OCI-M1 (cell line): ENCODE results near the gene ZAR1L.
A peak's percentile ranks its signal among the peaks of the same experiment; 100 is the strongest.

Source experiments
- DNase-seq: peaks from one replicate; lab custom pipeline; 2025; lab: John Stamatoyannopoulos, UW

The ZAR1L gene

GRCh38 chr13:32302461-32302860, 12.7 kb downstream of the ZAR1L start:
- no peak for DNase-seq

GRCh38 chr13:32300920-32301319, 14.2 kb downstream of the ZAR1L start:
- no peak for DNase-seq

GRCh38 chr13:32300406-32300805, 14.8 kb downstream of the ZAR1L start:
- DNase-seq = no peak

DNA sequence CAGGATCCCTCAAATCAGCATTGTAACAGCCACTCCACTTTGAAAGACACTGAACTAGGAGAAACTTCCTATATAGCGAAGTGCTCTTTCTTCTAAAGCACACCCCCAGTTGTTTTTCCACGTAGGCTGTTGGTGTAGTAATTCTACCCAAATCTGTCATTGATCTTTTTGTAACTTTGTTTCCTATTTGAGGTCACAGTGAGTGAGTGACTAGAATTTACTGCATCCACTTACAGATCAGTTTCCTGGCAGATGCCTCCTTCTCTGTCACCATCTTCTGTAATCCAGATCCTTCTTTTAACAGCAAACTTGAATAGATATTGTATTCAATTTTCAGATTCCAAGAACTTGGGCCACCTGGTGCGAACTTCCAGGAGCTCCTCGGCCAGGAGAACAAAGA, 15.3 kb downstream of the ZAR1L start:
- no peak for DNase-seq

DNA sequence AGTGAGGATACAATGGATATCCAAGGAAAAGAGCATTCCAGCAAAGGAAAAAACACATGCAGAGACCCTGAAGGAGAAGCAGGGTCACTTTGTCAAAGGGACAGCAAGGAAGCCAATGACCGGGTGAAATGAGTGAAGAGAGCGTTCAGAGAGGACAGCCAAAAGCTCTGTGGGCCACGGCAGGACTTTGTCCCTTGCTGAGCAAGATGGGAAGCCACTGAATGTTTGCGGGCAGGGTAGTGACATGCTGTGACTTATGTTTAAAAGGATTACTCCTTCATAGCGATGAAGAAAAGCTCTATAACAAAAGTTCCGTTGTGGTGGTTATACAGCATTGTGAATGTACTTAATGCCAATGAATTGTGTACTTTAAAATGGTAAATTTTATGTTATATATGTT, 16.5 kb downstream of the ZAR1L start:
- DNase-seq = no peak

- peak; percentile 12 for DNase-seq
Observed at GRCh38 chr13:32297206-32297605, 18.0 kb downstream of the ZAR1L start.

- DNase-seq = no peak
Observed at GRCh38 chr13:32285633-32285965, 29.6 kb downstream of the ZAR1L start.

DNA sequence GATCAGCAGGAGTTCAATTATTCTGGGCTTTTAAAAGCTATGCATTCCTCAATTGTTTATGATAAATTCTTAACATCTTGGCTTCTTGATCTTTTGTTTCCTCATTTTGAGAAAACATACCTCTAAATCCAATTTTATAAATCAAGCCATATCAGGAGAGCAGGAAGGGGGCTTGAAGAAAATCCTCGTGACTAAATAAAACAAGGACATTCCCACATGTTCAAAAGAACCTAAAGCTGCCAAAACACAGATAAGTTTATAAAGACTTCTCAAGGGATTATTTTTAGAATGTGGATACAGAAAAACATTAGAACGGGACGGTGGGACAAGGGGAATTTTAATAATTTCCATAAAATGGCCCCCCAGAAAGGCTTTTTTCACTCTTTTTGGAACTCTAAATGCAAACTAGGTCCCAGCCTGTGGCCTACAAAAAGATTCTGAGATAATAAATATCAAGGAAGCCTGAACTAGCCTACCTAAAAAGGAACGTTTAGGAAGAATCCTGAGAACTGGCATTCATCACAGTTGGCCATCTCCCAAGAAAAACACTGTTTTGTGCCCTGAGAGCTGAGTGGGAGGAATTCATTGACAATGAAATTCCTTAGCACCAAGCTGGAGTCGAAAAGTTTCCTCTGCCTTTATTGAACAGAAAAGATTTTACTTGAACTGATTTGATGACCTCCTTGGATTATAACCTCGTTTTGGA, 30.1 kb downstream of the ZAR1L start:
- no peak for DNase-seq

- DNase-seq = no peak
Observed at GRCh38 chr13:32282096-32282711, 33.0 kb downstream of the ZAR1L start.

DNA sequence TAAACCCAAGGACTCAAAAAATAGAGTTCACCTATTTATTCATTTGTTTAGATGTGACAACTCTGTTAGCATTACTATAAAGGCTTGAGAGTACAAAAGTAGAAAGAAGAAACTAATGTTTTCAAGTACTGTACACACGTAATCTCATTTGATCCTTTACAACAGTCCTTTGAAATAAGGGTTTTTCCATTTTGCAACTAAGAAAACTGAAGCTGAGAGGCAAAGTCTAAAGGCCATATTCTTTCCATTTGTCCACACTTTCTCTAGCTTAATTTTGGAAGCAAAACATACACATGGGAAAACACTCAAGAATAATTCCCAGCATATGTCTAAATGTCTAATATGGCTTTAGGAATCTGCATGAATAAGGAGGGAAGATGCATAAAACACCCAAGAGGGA, 34.1 kb downstream of the ZAR1L start:
- no peak for DNase-seq

- DNase-seq = no peak
Observed at GRCh38 chr13:32278426-32278825, 36.7 kb downstream of the ZAR1L start.

GRCh38 chr13:32277839-32278238, 37.3 kb downstream of the ZAR1L start:
- no peak for DNase-seq

GRCh38 chr13:32272021-32272683, 43.0 kb downstream of the ZAR1L start:
- no peak for DNase-seq

DNA sequence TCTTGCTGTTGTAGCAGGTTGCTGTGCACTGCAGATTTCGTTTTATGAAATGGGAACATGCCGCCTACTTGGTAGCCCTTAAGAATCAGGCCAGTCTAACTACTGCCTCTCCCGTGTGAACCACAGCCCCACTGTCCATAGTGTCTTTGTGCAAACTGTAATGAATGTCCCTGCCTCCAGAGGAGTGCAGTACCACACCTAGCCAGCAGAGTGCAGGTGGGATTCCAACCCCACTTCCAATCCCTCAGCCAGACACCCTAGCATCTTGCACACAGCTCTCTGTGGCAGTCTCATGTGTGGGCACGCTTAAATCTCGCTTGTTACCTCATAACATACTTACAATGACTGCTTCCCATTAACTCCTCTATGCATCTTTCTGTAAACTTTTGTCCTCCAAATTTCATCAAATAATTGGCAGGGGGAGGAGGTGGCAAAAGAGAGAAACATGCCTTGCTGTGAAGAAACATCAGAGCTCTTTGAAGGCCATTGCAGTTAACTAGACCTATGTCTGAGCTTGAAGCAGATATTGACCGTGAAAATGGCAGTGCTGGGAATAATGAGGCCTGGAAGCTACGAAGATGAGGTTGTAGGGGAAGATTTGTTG, 47.2 kb downstream of the ZAR1L start:
- peak; percentile 12 for DNase-seq

DNA sequence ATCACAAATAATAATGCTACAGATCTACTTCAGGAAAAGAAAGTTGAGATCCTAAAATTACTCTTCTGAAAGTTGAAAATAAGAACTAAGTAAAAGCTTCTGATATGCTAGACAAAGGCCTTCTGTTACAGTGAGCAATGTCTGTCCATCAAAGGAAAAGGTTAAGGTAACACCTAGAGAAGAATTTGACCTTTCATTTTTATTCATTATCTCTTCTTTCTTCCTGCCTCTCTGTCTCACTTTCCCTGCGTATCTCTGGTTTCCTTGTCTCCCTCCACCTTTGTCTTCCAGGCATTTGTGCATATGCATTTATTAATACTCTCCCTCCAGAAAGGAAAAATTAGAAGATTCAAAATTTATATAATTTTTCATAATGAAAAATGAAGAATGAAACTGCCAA, 49.0 kb downstream of the ZAR1L start:
- no peak for DNase-seq

- no peak for DNase-seq
Observed at GRCh38 chr13:32265726-32266125, 49.4 kb downstream of the ZAR1L start.

GRCh38 chr13:32264407-32264806, 50.8 kb downstream of the ZAR1L start:
- no peak for DNase-seq

- no peak for DNase-seq
Observed at GRCh38 chr13:32262619-32263018, 52.5 kb downstream of the ZAR1L start.

GRCh38 chr13:32262165-32262564, 53.0 kb downstream of the ZAR1L start:
- DNase-seq = no peak

- peak; percentile 87 for DNase-seq
Observed at GRCh38 chr13:32261567-32261966, 53.6 kb downstream of the ZAR1L start.

DNA sequence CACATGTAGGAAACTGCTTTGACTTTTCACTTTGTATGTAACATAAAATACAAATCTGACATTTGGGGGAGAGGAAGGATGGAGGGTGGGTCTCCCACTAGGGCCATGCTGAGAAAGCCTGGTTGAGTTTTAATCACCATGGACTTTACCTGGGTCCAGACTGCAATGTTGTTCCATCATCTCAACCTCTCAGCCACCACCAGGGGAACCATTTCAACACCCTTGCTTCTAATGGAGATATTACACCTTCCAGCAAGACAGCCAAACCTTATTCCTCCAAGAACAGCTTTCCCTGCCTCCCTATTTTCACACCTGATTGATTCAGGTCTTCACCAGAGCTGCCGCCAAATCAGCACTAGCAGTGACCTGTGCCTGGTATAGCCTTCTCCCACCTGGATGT, 56.0 kb downstream of the ZAR1L start:
- DNase-seq = no peak

GRCh38 chr13:32257649-32258048, 57.5 kb downstream of the ZAR1L start:
- no peak for DNase-seq

GRCh38 chr13:32256243-32256642, 58.9 kb downstream of the ZAR1L start:
- DNase-seq = no peak
